H1 (cell line): ENCODE results near the gene BCAS3. TPM values are rescaled to one million over a fixed set of nuclear protein-coding genes. Genes with fewer than 3 reads are reported as not detected.

ENCODE experiments used
- CTCF ChIA-PET: fragments of 300-600 bp; sonication (Branson Sonifier 250); formaldehyde crosslinking; loops from one replicate; lab custom pipeline; 2021; ENCODE audit not compliant: partially characterized antibody; lab: Charles Lee
- POLR2A ChIA-PET: fragments of 300-600 bp; sonication (Branson Sonifier 250); formaldehyde crosslinking; loops from one replicate; lab custom pipeline; 2021; ENCODE audit warnings: inconsistent platforms; ENCODE audit not compliant: partially characterized antibody; lab: Charles Lee
- DNase-seq, 2 experiments: peaks; one replicate each; pipeline versions ENCODE4 v3.0.0 to v3.0.0-alpha.2; 2010 to 2022; ENCODE audit warnings: low spot score in 2 of 2, low read depth in 1 of 2, mixed read lengths in 1 of 2
- FAIRE-seq: peaks from 2 replicates; lab custom pipeline; 2011; peaks lifted over from hg19 to GRCh38; lab: Jason Lieb, UNC
- H2AFZ ChIP-seq: 2 replicates; pipeline ENCODE4 v1.8.1; 2012; ENCODE audit warnings: low read length, inconsistent platforms
- H2AK5ac ChIP-seq: 2 replicates; pipeline ENCODE4 v1.6.1; 2013; ENCODE audit warnings: low read depth, low read length
- H2BK120ac ChIP-seq: replicated peaks from 2 replicates; pipeline ENCODE3; 2013; ENCODE audit warnings: low read depth, low read length, inconsistent platforms
- H2BK12ac ChIP-seq: 2 replicates; pipeline ENCODE4 v1.6.1; 2013; ENCODE audit warnings: low read depth, low read length
- H2BK15ac ChIP-seq: 2 replicates; pipeline ENCODE4 v1.6.1; 2013; ENCODE audit warnings: low read length
- H2BK20ac ChIP-seq: 2 replicates; pipeline ENCODE4 v1.6.1; 2013; ENCODE audit warnings: low read length
- H2BK5ac ChIP-seq: 2 replicates; pipeline ENCODE4 v1.6.1; 2013; ENCODE audit warnings: low read depth, low read length
- H3K14ac ChIP-seq: 2 replicates; pipeline ENCODE4 v1.6.1; 2013; ENCODE audit warnings: inconsistent platforms; ENCODE audit not compliant: insufficient read length
- H3K18ac ChIP-seq: 2 replicates; pipeline ENCODE4 v1.6.1; 2013; ENCODE audit warnings: low read length; ENCODE audit errors: extremely low read depth
- H3K23ac ChIP-seq: 2 replicates; pipeline ENCODE4 v1.6.1; 2013; ENCODE audit warnings: inconsistent platforms; ENCODE audit not compliant: insufficient read length
- H3K23me2 ChIP-seq: 2 replicates; pipeline ENCODE4 v1.6.1; 2013; ENCODE audit warnings: low read depth, low read length
- H3K27ac ChIP-seq: 2 replicates; pipeline ENCODE4 v1.6.1; 2011; ENCODE audit warnings: low read depth, low read length, inconsistent platforms
- H3K27me3 ChIP-seq, 4 experiments: replicated peaks in 1 of 4; 1 replicate in 1 of 4; 2 replicates in 3 of 4; pipeline versions ENCODE4 v1.6.1 to v1.8.1; 2011 to 2013; ENCODE audit warnings: low read length in 3 of 4, mild to moderate bottlenecking in 3 of 4, inconsistent platforms in 2 of 4, mixed read lengths in 2 of 4, moderate library complexity in 1 of 4; ENCODE audit not compliant: control insufficient read depth in 3 of 4, insufficient read depth in 3 of 4; ENCODE audit errors: extremely low read depth in 1 of 4
- H3K36me3 ChIP-seq, 4 experiments: 2 replicates each; pipeline versions ENCODE4 v1.6.1 to v1.8.1; 2011 to 2013; ENCODE audit warnings: mild to moderate bottlenecking in 4 of 4, low read length in 3 of 4, moderate library complexity in 2 of 4, control low read depth in 1 of 4, inconsistent platforms in 1 of 4; ENCODE audit not compliant: insufficient read depth in 4 of 4, control insufficient read depth in 2 of 4
- H3K4ac ChIP-seq: replicated peaks from 2 replicates; pipeline ENCODE3; 2013; ENCODE audit warnings: low read length, low read depth, mixed read lengths, inconsistent platforms; ENCODE audit not compliant: insufficient read length
- H3K4me1 ChIP-seq, 4 experiments: replicated peaks in 1 of 4; 1 replicate in 1 of 4; 2 replicates in 3 of 4; pipeline versions ENCODE4 v1.6.1 to v1.8.1; 2011 to 2013; ENCODE audit warnings: low read length in 3 of 4, inconsistent platforms in 2 of 4, mixed read lengths in 1 of 4; ENCODE audit not compliant: insufficient read depth in 4 of 4, control insufficient read depth in 3 of 4
- H3K4me2 ChIP-seq, 2 experiments: 2 replicates each; pipeline versions ENCODE4 v1.6.1 to v1.8.1; 2011 to 2013; ENCODE audit warnings: low read depth in 2 of 2, low read length in 2 of 2, control low read depth in 1 of 2, inconsistent platforms in 1 of 2, mild to moderate bottlenecking in 1 of 2; ENCODE audit not compliant: insufficient read depth in 1 of 2
- H3K4me3 ChIP-seq, 4 experiments: fragments of 200-600, 300-600 bp in 1 of 4; sonication (generic), shearing (Covaris generic), sonication (Bioruptor Twin) in 1 of 4; 2 replicates each; pipeline versions ENCODE4 v1.5.1 to v1.8.1; 2011 to 2016; ENCODE audit warnings: low read length in 4 of 4, low read depth in 3 of 4, control low read depth in 2 of 4, inconsistent platforms in 2 of 4, mild to moderate bottlenecking in 2 of 4, mixed read lengths in 1 of 4, moderate library complexity in 1 of 4; ENCODE audit not compliant: insufficient read depth in 2 of 4; ENCODE audit errors: extremely low read depth in 1 of 4
- H3K56ac ChIP-seq: replicated peaks from 2 replicates; pipeline ENCODE3; 2013; ENCODE audit warnings: low read depth, mild to moderate bottlenecking, mixed read lengths, low read length, inconsistent platforms; ENCODE audit not compliant: insufficient read length
- H3K79me1 ChIP-seq: 2 replicates; pipeline ENCODE4 v1.6.1; 2013; ENCODE audit warnings: low read depth, low read length, control low read depth
- H3K79me2 ChIP-seq, 2 experiments: 2 replicates each; pipeline versions ENCODE4 v1.6.1 to v1.8.1; 2012 to 2013; ENCODE audit warnings: low read length in 2 of 2, mild to moderate bottlenecking in 2 of 2, inconsistent platforms in 1 of 2; ENCODE audit not compliant: insufficient read depth in 2 of 2, control insufficient read depth in 1 of 2
- H3K9ac ChIP-seq, 4 experiments: replicated peaks in 1 of 4; 1 replicate in 1 of 4; 2 replicates in 3 of 4; pipeline versions ENCODE4 v1.6.1 to v1.8.1; 2011 to 2013; ENCODE audit warnings: low read depth in 3 of 4, low read length in 3 of 4, control low read depth in 2 of 4, mild to moderate bottlenecking in 2 of 4, moderate library complexity in 2 of 4, inconsistent platforms in 1 of 4; ENCODE audit errors: extremely low read depth in 1 of 4
- H3K9me3 ChIP-seq, 2 experiments: 2 replicates each; pipeline versions ENCODE4 v1.6.1 to v1.8.1; 2012 to 2013; ENCODE audit warnings: mild to moderate bottlenecking in 2 of 2, moderate library complexity in 2 of 2, control low read depth in 1 of 2, inconsistent platforms in 1 of 2, low read depth in 1 of 2, low read length in 1 of 2, mixed read lengths in 1 of 2; ENCODE audit not compliant: insufficient read depth in 2 of 2
- H4K20me1 ChIP-seq, 2 experiments: replicated peaks in 1 of 2; 2 replicates each; pipeline versions ENCODE3 to v1.8.1; 2011 to 2013; ENCODE audit warnings: inconsistent platforms in 2 of 2, low read length in 2 of 2, mild to moderate bottlenecking in 1 of 2; ENCODE audit not compliant: insufficient read depth in 2 of 2, control insufficient read depth in 1 of 2
- H4K5ac ChIP-seq: 2 replicates; pipeline ENCODE4 v1.6.1; 2013; ENCODE audit warnings: low read length, low read depth, mixed read lengths, inconsistent platforms; ENCODE audit not compliant: insufficient read length
- H4K8ac ChIP-seq: 2 replicates; pipeline ENCODE4 v1.8.0; 2013; ENCODE audit warnings: mild to moderate bottlenecking, moderate library complexity, low read length, inconsistent platforms; ENCODE audit not compliant: insufficient read depth; ENCODE audit errors: extremely low read depth
- H4K91ac ChIP-seq: replicated peaks from 2 replicates; pipeline ENCODE3; 2013; ENCODE audit warnings: low read length, mixed read lengths, inconsistent platforms; ENCODE audit not compliant: insufficient read length
- ASH2L ChIP-seq: fragments of 200-600, 300-600 bp; sonication (generic); IDR thresholded peaks from one replicate; pipeline ENCODE4 v1.7.1; 2017; ENCODE audit warnings: low read length
- CBX8 ChIP-seq: fragments of 300-800, 300-1000 bp; sonication (generic); IDR thresholded peaks from 2 replicates; pipeline ENCODE4 v1.7.1; 2016; ENCODE audit warnings: low read depth, low read length, borderline replicate concordance
- EGR1 ChIP-seq: IDR thresholded peaks from 2 replicates; pipeline ENCODE4 v1.6.1; 2011; ENCODE audit warnings: low read depth, low read length, borderline replicate concordance
- EP300 ChIP-seq, 2 experiments: IDR thresholded peaks; 1 replicate in 1 of 2; 2 replicates in 1 of 2; pipeline ENCODE4 v1.6.1; 2011 to 2012; ENCODE audit warnings: low read depth in 2 of 2, low read length in 2 of 2, mild to moderate bottlenecking in 2 of 2, borderline replicate concordance in 1 of 2, inconsistent platforms in 1 of 2, moderate library complexity in 1 of 2
- EZH2 ChIP-seq: fragments of 200-600 bp; sonication (generic); IDR thresholded peaks from 2 replicates; pipeline ENCODE4 v1.7.1; 2012; ENCODE audit warnings: low read depth, mild to moderate bottlenecking, moderate library complexity, low read length, inconsistent platforms; ENCODE audit not compliant: severe bottlenecking
- HDAC6 ChIP-seq: IDR thresholded peaks from one replicate; pipeline ENCODE4 v1.7.1; 2012; ENCODE audit warnings: low read depth, mild to moderate bottlenecking, inconsistent platforms, low read length, moderate library complexity
- RNF2 ChIP-seq: fragments of 200-900, 300-1000 bp; sonication (generic); IDR thresholded peaks from 2 replicates; pipeline ENCODE4 v1.7.1; 2016; ENCODE audit warnings: borderline replicate concordance, low read depth, mild to moderate bottlenecking, antibody characterized with exemption, low read length; ENCODE audit not compliant: poor library complexity, severe bottlenecking; ENCODE audit errors: missing control alignments
- SIN3A ChIP-seq, 2 experiments: IDR thresholded peaks in 1 of 2; conservative IDR thresholded peaks in 1 of 2; 2 replicates each; pipeline ENCODE4 v1.6.1; 2011 to 2012; ENCODE audit warnings: low read length in 2 of 2, improper control_type of control experiment in 1 of 2, low read depth in 1 of 2, mild to moderate bottlenecking in 1 of 2
- SRF ChIP-seq: IDR thresholded peaks from 2 replicates; pipeline ENCODE4 v1.6.1; 2011; ENCODE audit warnings: mild to moderate bottlenecking, low read depth, low read length, moderate library complexity
- SUZ12 ChIP-seq: fragments of 200-600 bp; sonication (generic); IDR thresholded peaks from 2 replicates; pipeline ENCODE4 v1.6.1; 2012; ENCODE audit warnings: mild to moderate bottlenecking, inconsistent platforms, low read length, moderate library complexity, mixed read lengths
- ZNF274 ChIP-seq: IDR thresholded peaks from 2 replicates; pipeline ENCODE4 v1.7.0; 2012; ENCODE audit warnings: low read length, borderline replicate concordance; ENCODE audit errors: extremely low read depth
- WGBS, 2 experiments: shearing (Covaris generic) in 1 of 2; methylation state at CpG; one replicate each; pipeline versions ENCODE4 v1.1.6 to v1.1.7; 2013 to 2015; ENCODE audit warnings: low lambda C conversion rate in 2 of 2, mixed read lengths in 2 of 2, inconsistent platforms in 1 of 2, low coverage in 1 of 2, missing lambda C conversion rate in 1 of 2; ENCODE audit not compliant: insufficient replicate concordance in 2 of 2, insufficient coverage in 1 of 2, insufficient read length in 1 of 2; ENCODE audit errors: extremely low coverage in 1 of 2, missing lambda C conversion rate in 1 of 2; 5-methylcytosine and 5-hydroxymethylcytosine counted together
- polyA plus RNA-seq, 7 experiments: library from polyadenylated mRNA; depleted of rRNA in 3 of 7; stranded (reverse) in 5 of 7; unstranded in 2 of 7; fragments of >200 nt in 5 of 7; fragments of 200-250 nt in 2 of 7; gene quantifications; 1 replicate in 5 of 7; 2 replicates in 1 of 7; 4 replicates in 1 of 7; pipeline versions ENCODE4 v1.2.1 to v1.2.3, GENCODE V29; 2011 to 2013; ENCODE audit warnings: missing spikeins in 2 of 7, mixed read lengths in 2 of 7
- total RNA-seq: library from RNA; stranded (reverse); fragmentation: NEBNext Ultra II Directional; extraction: Animal tissue kit (Norgen Biotek cat#: 25700); gene quantifications from 2 replicates; pipeline ENCODE4 v1.2.1, GENCODE V29; 2021

The BCAS3 gene
- total and polyA plus RNA-seq, 2 of the 8 experiments (the other 6 are each of a cell fraction or from before 2014, with no cell fraction given) = 9.9 to 13.3 TPM

GRCh38 chr17:61401389-61402072, 723.9 kb downstream of the BCAS3 start:
- Histone ChIP-seq H3K4me1 (peaks cover 0 to 50% (median 29%) of the 10 kb centered on the region in 4 experiments; a peak in 6 of 7 replicates), H2BK12ac (peak overlapping the region; percentile 87; the same call in 1 of the 2 replicates), H3K79me2 (no peaks in the 10 kb centered on the region), H4K91ac (no peak overlapping the region), H3K23me2 (peaks cover 2% of the 10 kb centered on the region; the same call in 1 of the 2 replicates), H3K79me1 (no peaks in the 10 kb centered on the region), H3K23ac (no peak overlapping the region), H3K56ac (no peak overlapping the region), H2AK5ac (no peak overlapping the region; the same call in 1 of the 2 replicates), H3K18ac (no peak overlapping the region), H3K4ac (no peak overlapping the region), H3K4me3 (no peak overlapping the region), H3K36me3 (peaks cover 0 to 22% (median 0%) of the 10 kb centered on the region in 4 experiments; a peak in 1 of 8 replicates), H2AFZ (no peak overlapping the region), H4K5ac (no peak overlapping the region), H4K20me1 (peaks cover 35 to 41% of the 10 kb centered on the region in 2 experiments), H2BK120ac (no peak overlapping the region), H2BK15ac (peak overlapping the region; percentile 72; the same call in 1 of the 2 replicates), H3K27ac (no peak overlapping the region), H3K9ac (no peak overlapping the region), H2BK20ac (no peak overlapping the region), H2BK5ac (no peak overlapping the region), H3K4me2 (no peak overlapping the region; a peak in 1 of 4 replicates), H3K27me3 (peaks cover 99 to 100% (median 100%) of the 10 kb centered on the region in 4 experiments), H4K8ac (no peak overlapping the region), H3K14ac (no peak overlapping the region), H3K9me3 (no peaks in the 10 kb centered on the region)
- DNase-seq (peak in 1 of 2 experiments; percentile 63), FAIRE-seq (no peak)
- ChIA-PET CTCF (interaction anchor here (0.6 to 3.5 kb wide), 7 partner anchors 11 to 430 kb away, joined by 3 to 12 read pairs (median 5); no protein-coding TSS in a partner anchor), POLR2A (no interaction called here)
- 12% methylated on average over 24 of the region's 25 CpGs; no CpG with 5 or more reads in 1 of the 2 experiments for WGBS, 2 experiments
- TF ChIP-seq CBX8 (0 out of 2 replicates have a peak, but pooled peaks have one; percentile 67), SIN3A (conservative IDR thresholded peaks at IDR 0.05 in 1 of 2, IDR thresholded peaks at IDR 0.05 in 1 of 2; ENCODE audit: low read depth in 1 of 2, low read length in 2 of 2) (no peak), EZH2 (peak; percentile 98), SUZ12 (peak; percentile 100), RNF2 (peak; percentile 82), HDAC6 (no peak), ASH2L (no peak), ZNF274 (no peak), EGR1 (no peak), SRF (no peak), EP300 (IDR thresholded peaks at IDR 0.05; ENCODE audit: borderline replicate concordance in 1 of 2, low read depth in 2 of 2, low read length in 2 of 2) (no peak)
